Activated CD4-positive, alpha-beta T cell treated with anti-CD3 and anti-CD28 coated beads, Interleukin-2, Interleukin-4, amounts not matched to agents 100 ng/mL and 50 ng/mL, durations not matched to agents 16 hours and 8 hours (primary cell): ENCODE results near the gene TRIM16.
A peak's percentile ranks its signal among the peaks of the same experiment; 100 is the strongest.
"Not testable (repeated sequence)": the region's sequence is repeated elsewhere in the genome, so short reads cannot be mapped to it uniquely, and the experiment has no call there.

Source experiments
- DNase-seq: peaks from one replicate; pipeline ENCODE4 v3.0.0-alpha.2; 2020; ENCODE audit warnings: low spot score

The TRIM16 gene

GRCh38 chr17:15658296-15658695 lies 25.8 kb downstream of the TRIM16 start:
- no peak for DNase-seq

DNA sequence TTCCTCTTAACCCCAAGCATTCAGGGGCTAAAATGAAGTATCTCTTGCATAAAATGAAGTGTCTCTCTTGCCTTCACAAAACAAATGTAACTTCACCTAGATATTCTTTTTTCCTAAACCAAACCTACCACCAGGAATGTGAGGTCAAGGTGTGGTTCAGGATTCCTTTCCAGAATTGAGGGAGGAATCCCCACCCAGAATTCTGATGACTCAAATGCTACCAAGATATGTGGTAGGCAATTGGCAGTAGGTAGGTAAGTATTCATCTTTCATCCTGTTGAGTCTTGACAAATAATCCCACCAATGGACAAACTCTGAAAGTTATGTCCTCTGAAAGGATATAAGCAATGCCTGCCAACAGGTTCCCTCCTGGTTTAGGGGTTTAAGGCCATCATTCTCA lies 26.2 kb downstream of the TRIM16 start:
- no peak for DNase-seq

DNA sequence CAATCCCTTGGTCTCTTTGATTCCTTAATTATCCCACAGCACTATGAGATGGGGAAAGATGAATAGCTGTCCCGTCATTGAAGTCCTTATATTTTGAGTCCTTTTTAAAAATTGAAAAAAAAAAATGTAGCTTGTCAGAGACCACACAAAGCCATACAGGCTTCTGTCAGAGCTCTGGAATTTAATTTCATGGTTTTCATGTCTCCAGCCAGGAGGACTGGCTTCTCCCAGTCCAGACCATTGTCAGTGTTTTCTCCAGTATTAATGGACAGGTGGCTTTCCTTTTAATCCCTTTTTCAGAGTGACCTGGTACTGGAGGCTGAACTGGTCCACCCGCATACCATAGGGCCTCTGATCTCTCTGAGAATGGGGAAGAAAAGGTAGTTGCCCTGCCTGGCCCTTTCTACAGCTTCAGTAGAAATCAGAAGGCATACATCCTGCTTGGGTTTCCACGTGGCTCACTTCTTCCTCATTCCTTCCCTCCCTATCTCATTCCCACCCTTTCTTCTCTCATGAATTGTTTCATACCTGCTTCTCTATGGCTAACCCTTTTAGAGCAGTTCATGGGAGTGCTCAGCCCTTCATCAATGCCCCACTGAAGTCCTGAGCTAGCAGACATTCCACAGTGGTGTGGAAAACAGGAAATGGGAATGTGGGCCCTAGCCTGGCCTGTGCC lies 29.1 kb downstream of the TRIM16 start:
- no peak for DNase-seq

DNA sequence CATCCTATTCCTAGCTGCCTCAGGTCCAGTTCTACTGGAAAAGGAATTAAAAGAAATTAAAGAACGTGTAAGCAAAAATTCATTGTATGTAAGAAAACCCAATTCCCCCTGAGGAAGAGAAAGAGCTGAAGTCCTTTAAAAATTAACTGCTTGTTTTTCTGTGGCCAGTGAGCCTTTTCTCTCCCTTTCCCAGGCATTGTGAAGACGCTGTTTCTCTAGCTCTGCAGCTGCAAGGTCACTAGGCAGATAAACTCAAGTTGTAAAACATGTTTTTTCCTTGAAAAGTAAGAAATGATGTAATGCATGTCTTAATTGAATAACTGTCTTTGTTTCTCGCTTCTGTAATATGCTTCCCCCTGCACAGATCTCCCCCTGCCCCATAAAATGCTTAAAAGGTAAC lies 29.7 kb downstream of the TRIM16 start:
- not testable (repeated sequence) for DNase-seq

GRCh38 chr17:15652960-15653359 lies 31.2 kb downstream of the TRIM16 start:
- DNase-seq = no peak

DNA sequence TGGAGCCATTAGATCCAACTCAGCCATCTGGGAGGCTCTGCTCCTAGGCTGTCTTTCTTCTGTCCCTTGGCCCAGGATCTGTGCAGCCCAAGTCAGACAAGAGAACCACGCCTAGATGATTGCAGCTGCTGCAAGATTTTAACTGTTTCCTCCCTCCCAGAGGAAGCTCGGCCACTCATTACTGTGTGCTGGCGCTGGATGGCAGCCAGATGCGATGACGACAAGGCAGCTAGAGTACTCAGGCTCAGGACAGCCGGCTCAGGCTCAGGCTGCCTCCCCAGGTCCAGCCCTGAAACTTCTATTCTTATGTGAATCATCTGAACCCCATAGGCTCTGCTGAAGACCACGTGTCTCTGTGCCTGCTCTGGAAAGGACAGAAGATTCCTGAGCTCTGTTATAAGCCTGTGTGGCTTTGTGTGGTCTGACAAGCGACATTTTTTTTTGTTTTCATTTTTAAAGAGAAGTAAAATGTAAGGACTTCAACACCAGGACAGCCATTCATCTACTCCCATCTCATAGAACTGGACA lies 32.5 kb downstream of the TRIM16 start:
- peak; percentile 44 for DNase-seq

DNA sequence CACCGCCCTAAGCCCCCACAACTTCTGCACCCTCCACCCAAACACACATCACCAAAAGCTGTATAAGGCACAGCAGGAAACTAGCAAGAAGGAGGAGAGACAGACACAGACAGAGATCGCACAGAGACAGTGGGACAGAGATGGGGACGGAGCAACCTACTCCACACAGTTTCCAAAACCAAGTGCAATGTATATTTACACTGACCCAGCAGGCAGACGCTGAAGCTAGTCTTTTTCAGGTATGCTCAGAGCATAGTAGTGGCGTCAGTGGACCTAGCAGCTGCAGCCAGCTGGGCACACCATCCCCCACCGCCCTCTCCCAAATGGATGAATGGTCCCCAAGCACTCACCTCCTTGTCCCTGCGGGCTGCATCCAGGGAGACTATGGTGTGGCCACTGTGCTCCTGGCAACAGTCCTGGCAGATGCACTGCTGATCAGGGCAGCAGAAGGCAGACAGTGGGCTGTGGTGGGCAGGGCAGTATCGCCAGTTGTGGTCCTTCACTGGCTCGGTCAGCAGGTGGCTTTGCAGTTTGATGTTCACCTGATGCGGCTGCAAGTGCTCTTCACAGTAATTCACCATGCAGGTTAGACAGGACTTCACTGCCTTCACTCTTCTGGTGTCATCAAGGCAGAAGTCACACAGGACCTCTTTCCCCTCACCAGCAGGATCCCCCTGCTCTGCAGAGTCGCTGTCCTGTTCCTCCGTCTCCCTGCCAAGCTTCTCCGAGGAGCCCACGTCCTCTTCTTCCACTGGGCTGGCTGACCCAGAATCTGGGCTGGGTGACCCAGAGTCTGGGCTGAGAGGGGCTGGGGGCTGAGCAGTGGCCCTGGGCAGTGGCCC lies 33.1 kb downstream of the TRIM16 start:
- DNase-seq = no peak

GRCh38 chr17:15649861-15650421 lies 34.2 kb downstream of the TRIM16 start:
- DNase-seq = no peak

GRCh38 chr17:15648386-15648785 lies 35.7 kb downstream of the TRIM16 start:
- no peak for DNase-seq

DNA sequence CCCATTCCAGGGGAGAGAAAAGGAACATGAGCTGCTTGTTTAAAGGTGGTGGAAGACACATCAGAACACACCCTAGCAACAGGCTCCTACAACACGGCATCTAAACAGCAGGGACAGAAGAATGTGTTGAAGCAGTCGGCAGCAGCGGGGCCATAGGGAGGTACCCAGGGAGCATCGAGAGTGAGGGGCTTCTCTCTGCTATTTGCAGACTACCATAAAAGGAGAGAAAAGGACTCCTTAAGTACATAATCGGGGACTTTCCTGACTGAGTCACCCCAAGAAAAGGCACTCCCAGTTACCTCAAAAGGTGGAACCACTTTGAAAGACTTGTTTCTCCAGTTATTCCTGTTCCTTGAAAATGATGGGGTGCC lies 38.2 kb downstream of the TRIM16 start:
- peak; percentile 12 for DNase-seq

GRCh38 chr17:15645099-15645941 lies 38.8 kb downstream of the TRIM16 start:
- DNase-seq = not testable (repeated sequence)

DNA sequence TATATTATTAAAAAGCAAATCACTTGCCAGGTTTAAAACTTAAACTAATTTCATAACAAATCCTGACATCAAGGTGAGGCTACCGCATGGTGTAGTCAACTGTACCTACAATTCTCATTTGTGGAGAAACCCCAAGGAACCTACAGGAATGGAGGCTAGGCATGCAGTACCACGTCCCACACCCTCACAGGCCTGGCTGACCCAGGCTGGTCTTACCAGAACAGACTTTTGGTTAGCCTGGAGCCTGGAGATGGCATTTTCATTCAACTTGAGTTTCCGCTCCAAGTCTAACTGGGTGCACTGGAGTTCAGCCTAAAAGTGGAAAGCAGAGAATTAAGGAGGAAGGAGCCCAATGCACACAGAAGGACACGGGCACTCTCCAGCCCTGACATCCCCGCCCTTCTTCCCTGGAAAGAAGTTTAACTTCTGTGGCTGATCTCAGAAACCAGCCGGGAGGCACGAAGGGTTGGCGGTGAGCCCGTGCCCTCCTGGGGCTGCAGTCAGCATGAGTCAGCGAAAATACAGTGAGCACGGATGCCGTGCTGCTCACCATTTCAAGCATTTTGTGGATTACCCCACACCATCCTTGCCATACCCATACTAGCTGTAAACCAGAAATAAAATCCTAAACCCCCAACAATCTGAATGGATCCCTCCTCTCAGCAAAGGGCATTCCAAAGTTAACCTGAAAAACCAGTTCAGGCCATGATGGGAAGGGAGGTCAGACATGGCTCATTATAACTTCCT lies 41.4 kb downstream of the TRIM16 start:
- not testable (repeated sequence) for DNase-seq

DNA sequence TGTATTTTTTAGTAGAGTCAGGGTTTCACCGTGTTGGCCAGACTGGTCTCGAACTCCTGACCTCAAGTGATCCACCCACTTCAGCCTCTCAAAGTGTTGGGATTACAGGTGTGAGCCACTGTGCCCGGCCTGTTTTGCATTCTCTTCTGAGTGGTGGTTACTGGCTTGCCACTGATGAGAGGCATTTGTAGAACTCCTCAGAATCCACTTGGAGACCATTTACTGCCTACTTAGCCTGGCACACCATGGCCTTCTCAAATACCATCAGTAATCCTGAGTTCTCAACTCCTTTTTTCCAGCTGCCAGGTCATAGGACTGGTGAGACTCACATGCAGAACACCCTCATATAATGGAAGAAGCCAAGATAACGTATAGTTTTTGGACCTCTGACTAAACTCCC lies 42.1 kb downstream of the TRIM16 start:
- not testable (repeated sequence) for DNase-seq

DNA sequence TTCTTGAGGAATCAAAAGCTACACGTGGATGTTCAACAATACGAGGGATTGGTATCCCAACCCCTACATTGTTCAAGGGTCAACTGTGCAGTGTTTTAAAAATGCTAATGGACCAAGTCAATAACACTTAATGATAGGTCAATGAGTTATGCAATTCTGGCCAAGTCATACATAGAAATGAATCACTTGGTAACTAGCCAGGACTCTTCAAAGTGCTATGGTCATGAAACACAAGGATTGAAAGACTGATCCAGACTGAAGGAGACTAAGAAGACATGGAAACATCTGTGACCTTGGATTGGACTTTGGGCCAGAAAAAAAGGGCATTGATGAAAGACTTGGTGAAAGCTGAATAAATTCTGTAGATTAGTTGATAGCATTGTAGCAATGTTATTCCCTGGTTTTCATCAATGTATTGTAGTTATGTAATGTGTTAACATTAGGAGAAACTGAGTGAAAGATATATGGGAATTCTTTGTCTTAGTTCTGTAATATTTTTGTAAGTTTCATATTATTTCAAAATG lies 53.1 kb downstream of the TRIM16 start:
- not testable (repeated sequence) for DNase-seq

DNA sequence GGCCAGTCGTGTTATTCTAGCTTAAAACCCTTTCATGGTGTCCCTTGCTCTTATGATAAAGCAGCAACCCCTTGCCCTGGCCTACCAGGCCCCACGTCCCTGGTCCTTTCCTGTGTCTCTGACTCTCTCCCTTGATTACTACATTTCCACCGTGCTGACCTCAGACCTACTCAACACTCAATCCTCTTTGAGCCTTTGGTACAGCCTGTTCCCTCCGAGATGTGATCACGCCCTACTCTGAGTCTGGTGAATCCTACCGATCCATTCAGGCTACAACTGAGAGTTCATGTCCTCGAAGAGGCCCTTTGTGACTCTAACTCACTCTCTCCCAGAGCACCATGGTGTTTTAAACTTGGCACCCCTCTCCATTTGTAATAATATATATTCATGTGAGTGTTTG lies 54.1 kb downstream of the TRIM16 start:
- DNase-seq = not testable (repeated sequence)

DNA sequence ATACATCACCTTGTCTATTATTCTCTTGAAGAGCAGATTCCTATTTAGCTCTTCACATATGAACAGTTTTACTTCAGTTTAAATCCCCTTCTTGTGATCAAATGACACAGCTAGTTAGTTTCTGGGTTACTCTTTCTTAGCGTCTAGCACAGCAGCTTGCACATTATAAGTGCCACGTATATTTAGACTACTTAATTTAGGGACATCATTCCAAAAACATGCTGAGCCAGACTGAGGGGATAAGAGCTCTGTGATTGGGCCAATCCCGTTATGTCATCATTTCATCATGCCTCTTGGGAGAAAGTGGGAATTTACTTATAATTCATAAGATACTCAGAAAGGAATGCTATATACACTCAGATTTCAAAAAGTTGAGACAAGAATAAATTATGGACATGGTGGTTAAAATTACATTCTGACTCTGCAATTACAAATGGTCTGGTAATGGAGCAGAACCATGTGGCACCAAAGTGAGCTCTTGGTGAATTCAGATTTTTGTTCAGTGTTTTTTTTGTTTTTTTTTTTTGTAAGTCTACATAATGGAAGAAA lies 60.4 kb downstream of the TRIM16 start:
- DNase-seq = not testable (repeated sequence)

DNA sequence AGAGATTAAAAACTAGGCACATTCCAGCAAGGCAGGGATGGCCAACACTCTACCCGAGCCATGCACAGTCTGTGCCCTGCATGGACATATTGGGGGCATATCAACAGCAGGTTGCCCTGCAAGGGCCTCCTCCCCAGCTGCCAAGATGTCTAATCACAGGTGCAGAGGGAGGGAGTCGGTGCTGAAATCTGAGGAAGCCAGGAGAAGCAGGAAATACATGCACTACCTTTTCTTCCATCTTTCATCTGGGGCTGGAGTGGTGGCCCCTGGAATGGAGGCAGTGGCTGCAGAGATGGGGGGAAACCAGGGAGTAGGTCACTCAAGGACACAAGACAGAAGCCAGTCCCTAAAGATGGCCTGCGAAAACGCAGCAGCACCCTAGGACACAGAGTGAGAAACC lies 60.9 kb downstream of the TRIM16 start:
- DNase-seq = not testable (repeated sequence)

DNA sequence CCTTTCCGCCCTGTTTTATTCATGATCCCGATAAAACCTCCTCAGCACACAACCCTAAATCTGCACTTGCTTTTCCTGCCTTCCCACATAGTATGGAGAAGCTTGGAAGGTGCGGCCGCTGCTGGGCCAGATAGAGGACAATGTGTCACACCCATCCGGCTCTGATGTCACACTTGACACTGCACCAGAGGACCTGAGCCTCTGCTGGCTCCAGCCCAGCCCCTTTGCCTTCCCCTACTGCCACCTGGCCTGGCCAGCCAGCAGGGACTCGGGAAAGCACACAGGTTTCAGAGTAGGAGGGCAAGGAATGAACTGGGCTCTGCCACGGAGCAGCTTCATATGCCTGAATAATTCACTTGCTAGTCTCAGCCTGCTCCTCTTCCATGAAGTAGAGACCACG lies 62.0 kb downstream of the TRIM16 start:
- DNase-seq = not testable (repeated sequence)

- not testable (repeated sequence) for DNase-seq
Observed at GRCh38 chr17:15619331-15620058, 64.6 kb downstream of the TRIM16 start, which contains the start of gene FBXW10B. FBXW10B (minus strand) TSS chr17:15619704; CDS start chr17:15619512, 192 bp downstream.

GRCh38 chr17:15616828-15617227 lies 67.3 kb downstream of the TRIM16 start:
- not testable (repeated sequence) for DNase-seq
